Activated T-helper 2 cell treated with anti-CD3 and anti-CD28 coated beads, Interferon-gamma antibody, Interleukin-2, Interleukin-4, amounts not matched to agents 10 μg/mL and 5 μg/mL and 100 μg/mL, durations not matched to agents 14 hours and 24 hours and 36 hours (primary cell): ENCODE results near the gene DENND1A. TPM values are rescaled to one million over a fixed set of nuclear protein-coding genes. Genes with fewer than 3 reads are reported as not detected.
"Not testable (repeated sequence)": the region's sequence is repeated elsewhere in the genome, so short reads cannot be mapped to it uniquely, and the experiment has no call there.

Experiments used
- DNase-seq: peaks from one replicate; pipeline ENCODE4 v3.0.0; 2021; ENCODE audit warnings: low spot score
- H3K27ac Mint-ChIP-seq: one replicate; pipeline ENCODE4 v1.8.0; 2021; ENCODE audit warnings: mixed read lengths
- H3K27me3 Mint-ChIP-seq: one replicate; pipeline ENCODE4 v1.8.0; 2021; ENCODE audit warnings: low read depth, mixed read lengths
- H3K36me3 Mint-ChIP-seq: one replicate; pipeline ENCODE4 v1.8.0; 2021; ENCODE audit warnings: low read depth, mixed read lengths
- H3K4me1 Mint-ChIP-seq: one replicate; pipeline ENCODE4 v1.8.0; 2021; ENCODE audit warnings: low read depth, mixed read lengths
- H3K4me3 Mint-ChIP-seq: one replicate; pipeline ENCODE4 v1.8.0; 2021; ENCODE audit warnings: low read depth, mild to moderate bottlenecking, moderate library complexity, mixed read lengths
- H3K9me3 Mint-ChIP-seq: one replicate; pipeline ENCODE4 v1.8.0; 2021; ENCODE audit warnings: mixed read lengths
- intact Hi-C: fragments of 100-400 bp; cut with micrococcal nuclease; formaldehyde crosslinking; loops from one replicate; pipeline ENCODE4 v1.15.1; 2023
- total RNA-seq: library from RNA; stranded (reverse); gene quantifications from 2 replicates; pipeline ENCODE4 v1.2.3, GENCODE V29; 2022

DENND1A gene
- total RNA-seq, 1 donor from 2014 or later = 20.0 TPM

GRCh38 chr9:123959787-123960186 is 29.9 kb upstream of the DENND1A start:
- no peaks in the 10 kb centered on the region for H3K9me3 Mint-ChIP-seq
- peaks cover 12% of the 10 kb centered on the region for H3K27me3 Mint-ChIP-seq
- H3K4me1 Mint-ChIP-seq = peaks cover 3% of the 10 kb centered on the region
- no peaks in the 10 kb centered on the region for H3K36me3 Mint-ChIP-seq
- intact Hi-C loops = no loop called here
- no peak for DNase-seq
- H3K27ac Mint-ChIP-seq = no peak overlapping the region
- H3K4me3 Mint-ChIP-seq = no peak overlapping the region

- DNase-seq = no peak
- no peak overlapping the region for H3K27ac Mint-ChIP-seq
- H3K9me3 Mint-ChIP-seq = no peaks in the 10 kb centered on the region
- intact Hi-C loops = no loop called here
- peaks cover 9% of the 10 kb centered on the region for H3K4me1 Mint-ChIP-seq
- H3K27me3 Mint-ChIP-seq = peaks cover 9% of the 10 kb centered on the region
- no peak overlapping the region for H3K4me3 Mint-ChIP-seq
- H3K36me3 Mint-ChIP-seq = no peaks in the 10 kb centered on the region
Measured at GRCh38 chr9:123957731-123958130, 27.8 kb upstream of the DENND1A start.

GRCh38 chr9:123957168-123957721 is 27.3 kb upstream of the DENND1A start:
- H3K4me1 Mint-ChIP-seq = peaks cover 9% of the 10 kb centered on the region
- intact Hi-C loops = no loop called here
- H3K36me3 Mint-ChIP-seq = no peaks in the 10 kb centered on the region
- no peak overlapping the region for H3K27ac Mint-ChIP-seq
- peaks cover 10% of the 10 kb centered on the region for H3K27me3 Mint-ChIP-seq
- no peak for DNase-seq
- no peak overlapping the region for H3K4me3 Mint-ChIP-seq
- H3K9me3 Mint-ChIP-seq = no peaks in the 10 kb centered on the region

GRCh38 chr9:123955637-123956036 is 25.7 kb upstream of the DENND1A start:
- H3K27ac Mint-ChIP-seq = no peak overlapping the region
- H3K27me3 Mint-ChIP-seq = peaks cover 12% of the 10 kb centered on the region
- intact Hi-C loops = no loop called here
- H3K4me1 Mint-ChIP-seq = peaks cover 9% of the 10 kb centered on the region
- H3K4me3 Mint-ChIP-seq = no peak overlapping the region
- H3K9me3 Mint-ChIP-seq = no peaks in the 10 kb centered on the region
- H3K36me3 Mint-ChIP-seq = no peaks in the 10 kb centered on the region
- DNase-seq = no peak

GRCh38 chr9:123954518-123955280 is 24.8 kb upstream of the DENND1A start:
- intact Hi-C loops = no loop called here
- H3K27ac Mint-ChIP-seq = no peak overlapping the region
- no peak for DNase-seq
- no peaks in the 10 kb centered on the region for H3K9me3 Mint-ChIP-seq
- H3K27me3 Mint-ChIP-seq = peaks cover 13% of the 10 kb centered on the region
- no peaks in the 10 kb centered on the region for H3K36me3 Mint-ChIP-seq
- H3K4me1 Mint-ChIP-seq = peaks cover 9% of the 10 kb centered on the region
- H3K4me3 Mint-ChIP-seq = no peak overlapping the region

GRCh38 chr9:123952641-123953495 is 22.9 kb upstream of the DENND1A start:
- H3K27ac Mint-ChIP-seq = no peak overlapping the region
- H3K9me3 Mint-ChIP-seq = no peaks in the 10 kb centered on the region
- H3K36me3 Mint-ChIP-seq = no peaks in the 10 kb centered on the region
- H3K4me3 Mint-ChIP-seq = no peak overlapping the region
- H3K27me3 Mint-ChIP-seq = peaks cover 8% of the 10 kb centered on the region
- DNase-seq = no peak
- peaks cover 9% of the 10 kb centered on the region for H3K4me1 Mint-ChIP-seq
- intact Hi-C loops = no loop called here

- no peak overlapping the region for H3K27ac Mint-ChIP-seq
- no peaks in the 10 kb centered on the region for H3K9me3 Mint-ChIP-seq
- intact Hi-C loops = no loop called here
- H3K36me3 Mint-ChIP-seq = no peaks in the 10 kb centered on the region
- peaks cover 5% of the 10 kb centered on the region for H3K27me3 Mint-ChIP-seq
- H3K4me3 Mint-ChIP-seq = no peak overlapping the region
- peaks cover 1% of the 10 kb centered on the region for H3K4me1 Mint-ChIP-seq
- DNase-seq = no peak
Measured at GRCh38 chr9:123948286-123948685, 18.4 kb upstream of the DENND1A start.

GRCh38 chr9:123947326-123947725 is 17.4 kb upstream of the DENND1A start:
- intact Hi-C loops = no loop called here
- Mint-ChIP-seq H3K4me3 (no peak overlapping the region), H3K4me1 (no peaks in the 10 kb centered on the region), H3K9me3 (no peaks in the 10 kb centered on the region), H3K27me3 (peaks cover 5% of the 10 kb centered on the region), H3K27ac (no peak overlapping the region), H3K36me3 (no peaks in the 10 kb centered on the region)
- no peak for DNase-seq

GRCh38 chr9:123946101-123946821 is 16.3 kb upstream of the DENND1A start:
- no peak overlapping the region for H3K4me3 Mint-ChIP-seq
- DNase-seq = no peak
- H3K4me1 Mint-ChIP-seq = no peaks in the 10 kb centered on the region
- H3K27me3 Mint-ChIP-seq = peaks cover 3% of the 10 kb centered on the region
- H3K9me3 Mint-ChIP-seq = no peaks in the 10 kb centered on the region
- no peak overlapping the region for H3K27ac Mint-ChIP-seq
- intact Hi-C loops = no loop called here
- no peaks in the 10 kb centered on the region for H3K36me3 Mint-ChIP-seq

- Mint-ChIP-seq H3K4me3 (no peak overlapping the region), H3K9me3 (no peaks in the 10 kb centered on the region), H3K36me3 (no peaks in the 10 kb centered on the region), H3K27me3 (peaks cover 1% of the 10 kb centered on the region), H3K27ac (no peak overlapping the region), H3K4me1 (no peaks in the 10 kb centered on the region)
- intact Hi-C loops = no loop called here
- DNase-seq = no peak
Measured at GRCh38 chr9:123945532-123945931, 15.6 kb upstream of the DENND1A start.

GRCh38 chr9:123944464-123944863 is 14.5 kb upstream of the DENND1A start:
- DNase-seq, H3K27ac Mint-ChIP-seq, H3K27me3 Mint-ChIP-seq, H3K4me3 Mint-ChIP-seq, H3K4me1 Mint-ChIP-seq, H3K9me3 Mint-ChIP-seq, intact Hi-C loops, H3K36me3 Mint-ChIP-seq: not testable (repeated sequence)

- no peak for DNase-seq
- Mint-ChIP-seq H3K36me3 (no peaks in the 10 kb centered on the region), H3K4me3 (no peak overlapping the region), H3K27ac (no peak overlapping the region), H3K9me3 (no peaks in the 10 kb centered on the region), H3K27me3 (peaks cover 5% of the 10 kb centered on the region), H3K4me1 (no peaks in the 10 kb centered on the region)
- intact Hi-C loops = no loop called here
Measured at GRCh38 chr9:123943671-123944070, 13.7 kb upstream of the DENND1A start.
